NCI-H2196 treated with DMSO at 0.1 percent for 48 hours (cell line): ENCODE data around the gene SH3D19.
"Not testable (repeated sequence)": the region's sequence is repeated elsewhere in the genome, so short reads cannot be mapped to it uniquely, and the experiment has no call there.

Experiments used
- DNase-seq: peaks from one replicate; lab custom pipeline; 2025; ENCODE audit not compliant: unreplicated experiment; lab: John Stamatoyannopoulos, UW

The SH3D19 gene

GRCh38 chr4:151284534-151285245 lies 40.7 kb downstream of the SH3D19 start:
- DNase-seq, result no peak

- no peak for DNase-seq
These were observed 48.4 kb downstream of the SH3D19 start, which contains the start of gene PRSS48 for GRCh38 chr4:151276787-151277562. TSS of gene PRSS48 (plus strand) at chr4:151277161. CDS start at chr4:151277173, 12 bp downstream.

GRCh38 chr4:151268905-151269304 lies 56.5 kb downstream of the SH3D19 start:
- not testable (repeated sequence) for DNase-seq

GRCh38 chr4:151267822-151268535 lies 57.4 kb downstream of the SH3D19 start:
- DNase-seq, result no peak

- no peak for DNase-seq
These were observed 58.3 kb downstream of the SH3D19 start for GRCh38 chr4:151267104-151267503.

- no peak for DNase-seq
These were observed 58.9 kb downstream of the SH3D19 start for GRCh38 chr4:151266497-151266896.

GRCh38 chr4:151263455-151263854 lies 62.0 kb downstream of the SH3D19 start:
- DNase-seq, result no peak

GRCh38 chr4:151260526-151260925 lies 64.9 kb downstream of the SH3D19 start:
- no peak for DNase-seq

- no peak for DNase-seq
These were observed 65.7 kb downstream of the SH3D19 start for GRCh38 chr4:151259752-151260151.

- DNase-seq, result no peak
These were observed 67.7 kb downstream of the SH3D19 start for GRCh38 chr4:151257704-151258103.

- DNase-seq, result no peak
These were observed 69.3 kb downstream of the SH3D19 start for GRCh38 chr4:151256134-151256533.

- DNase-seq, result not testable (repeated sequence)
These were observed 69.7 kb downstream of the SH3D19 start for GRCh38 chr4:151255680-151256079.

GRCh38 chr4:151255226-151255625 lies 70.2 kb downstream of the SH3D19 start:
- not testable (repeated sequence) for DNase-seq

GRCh38 chr4:151251603-151252304 lies 73.7 kb downstream of the SH3D19 start:
- DNase-seq, result peak; percentile 1

GRCh38 chr4:151250706-151251105 lies 74.7 kb downstream of the SH3D19 start:
- no peak for DNase-seq

GRCh38 chr4:151248519-151248918 lies 76.9 kb downstream of the SH3D19 start:
- DNase-seq, result no peak

GRCh38 chr4:151247395-151247794 lies 78.0 kb downstream of the SH3D19 start:
- DNase-seq, result no peak

- no peak for DNase-seq
These were observed 78.7 kb downstream of the SH3D19 start for GRCh38 chr4:151246742-151247141.

- no peak for DNase-seq
These were observed 83.1 kb downstream of the SH3D19 start for GRCh38 chr4:151242305-151242704.

- DNase-seq, result no peak
These were observed 85.8 kb downstream of the SH3D19 start for GRCh38 chr4:151239608-151240007.

GRCh38 chr4:151238477-151238876 lies 86.9 kb downstream of the SH3D19 start:
- DNase-seq, result no peak
